ENCODE results near the gene HRCT1. TPM values are rescaled to one million over a fixed set of nuclear protein-coding genes. Genes with fewer than 3 reads are reported as not detected.

The HRCT1 gene
- total and polyA plus RNA-seq, 2 experiments from 2014 or later: not detected

DNA sequence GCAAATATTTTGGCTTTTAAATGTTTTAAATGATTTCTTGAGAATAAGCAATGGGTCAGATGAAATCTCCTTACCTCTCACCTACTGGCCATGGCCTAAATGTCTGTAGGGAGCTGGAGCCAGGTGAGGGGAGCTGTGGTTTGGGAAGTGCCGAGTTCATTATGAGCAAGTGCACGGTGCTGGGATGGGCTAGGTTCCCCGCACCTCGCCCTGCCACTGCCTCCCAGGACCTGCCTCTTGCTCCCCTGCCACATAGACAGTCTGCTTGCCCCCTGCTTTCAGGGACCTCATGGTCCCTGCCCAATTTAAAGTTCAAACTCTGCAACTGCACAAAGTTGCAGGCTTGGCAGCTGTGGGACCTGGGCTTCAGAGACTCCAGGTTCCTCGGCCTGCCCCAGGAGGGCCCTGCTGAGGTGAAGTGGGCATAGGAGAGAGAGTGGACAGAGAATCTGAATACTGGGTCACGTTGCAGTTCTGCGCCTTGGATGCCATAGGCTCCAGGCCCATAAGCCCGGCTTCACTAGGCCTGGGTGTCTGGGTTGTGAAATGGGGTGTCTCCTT lies 41.2 kb upstream of the HRCT1 start:
- H2AFZ ChIP-seq: no peak overlapping the region
- H3K9me3 Mint-ChIP-seq: no peaks in the 10 kb centered on the region
- no peaks in the 10 kb centered on the region for H3K36me3 ChIP-seq (ENCODE audit: insufficient read depth)
- no peak overlapping the region for H3K4me3 ChIP-seq
- peaks cover 5% of the 10 kb centered on the region; the same call in 1 of the 2 replicates for H3K9me2 ChIP-seq (ENCODE audit: insufficient read depth)
- H3K4me2 ChIP-seq: no peak overlapping the region
- H3K4me3 Mint-ChIP-seq: no peak overlapping the region
- no peak for TF ChIP-seq EZH2phosphoT487 (IDR thresholded peaks at IDR 0.05; ENCODE audit: unreplicated experiment)
- TF ChIP-seq ZNF114 (CRISPR knock-in tag; IDR thresholded peaks at IDR 0.05): no peak
- TF ChIP-seq, protein P1, sequence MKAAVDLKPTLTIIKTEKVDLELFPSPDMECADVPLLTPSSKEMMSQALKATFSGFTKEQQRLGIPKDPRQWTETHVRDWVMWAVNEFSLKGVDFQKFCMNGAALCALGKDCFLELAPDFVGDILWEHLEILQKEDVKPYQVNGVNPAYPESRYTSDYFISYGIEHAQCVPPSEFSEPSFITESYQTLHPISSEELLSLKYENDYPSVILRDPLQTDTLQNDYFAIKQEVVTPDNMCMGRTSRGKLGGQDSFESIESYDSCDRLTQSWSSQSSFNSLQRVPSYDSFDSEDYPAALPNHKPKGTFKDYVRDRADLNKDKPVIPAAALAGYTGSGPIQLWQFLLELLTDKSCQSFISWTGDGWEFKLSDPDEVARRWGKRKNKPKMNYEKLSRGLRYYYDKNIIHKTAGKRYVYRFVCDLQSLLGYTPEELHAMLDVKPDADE (IDR thresholded peaks at IDR 0.05): no peak
- TF ChIP-seq STAT1 (IDR thresholded peaks at IDR 0.05; ENCODE audit: unreplicated experiment): no peak
- TF ChIP-seq REST (IDR thresholded peaks at IDR 0.05; ENCODE audit: unreplicated experiment): no peak
- TF ChIP-seq EZH2 (IDR thresholded peaks at IDR 0.05; ENCODE audit: low read depth, unreplicated experiment): no peak
- TF ChIP-seq, protein P2, sequence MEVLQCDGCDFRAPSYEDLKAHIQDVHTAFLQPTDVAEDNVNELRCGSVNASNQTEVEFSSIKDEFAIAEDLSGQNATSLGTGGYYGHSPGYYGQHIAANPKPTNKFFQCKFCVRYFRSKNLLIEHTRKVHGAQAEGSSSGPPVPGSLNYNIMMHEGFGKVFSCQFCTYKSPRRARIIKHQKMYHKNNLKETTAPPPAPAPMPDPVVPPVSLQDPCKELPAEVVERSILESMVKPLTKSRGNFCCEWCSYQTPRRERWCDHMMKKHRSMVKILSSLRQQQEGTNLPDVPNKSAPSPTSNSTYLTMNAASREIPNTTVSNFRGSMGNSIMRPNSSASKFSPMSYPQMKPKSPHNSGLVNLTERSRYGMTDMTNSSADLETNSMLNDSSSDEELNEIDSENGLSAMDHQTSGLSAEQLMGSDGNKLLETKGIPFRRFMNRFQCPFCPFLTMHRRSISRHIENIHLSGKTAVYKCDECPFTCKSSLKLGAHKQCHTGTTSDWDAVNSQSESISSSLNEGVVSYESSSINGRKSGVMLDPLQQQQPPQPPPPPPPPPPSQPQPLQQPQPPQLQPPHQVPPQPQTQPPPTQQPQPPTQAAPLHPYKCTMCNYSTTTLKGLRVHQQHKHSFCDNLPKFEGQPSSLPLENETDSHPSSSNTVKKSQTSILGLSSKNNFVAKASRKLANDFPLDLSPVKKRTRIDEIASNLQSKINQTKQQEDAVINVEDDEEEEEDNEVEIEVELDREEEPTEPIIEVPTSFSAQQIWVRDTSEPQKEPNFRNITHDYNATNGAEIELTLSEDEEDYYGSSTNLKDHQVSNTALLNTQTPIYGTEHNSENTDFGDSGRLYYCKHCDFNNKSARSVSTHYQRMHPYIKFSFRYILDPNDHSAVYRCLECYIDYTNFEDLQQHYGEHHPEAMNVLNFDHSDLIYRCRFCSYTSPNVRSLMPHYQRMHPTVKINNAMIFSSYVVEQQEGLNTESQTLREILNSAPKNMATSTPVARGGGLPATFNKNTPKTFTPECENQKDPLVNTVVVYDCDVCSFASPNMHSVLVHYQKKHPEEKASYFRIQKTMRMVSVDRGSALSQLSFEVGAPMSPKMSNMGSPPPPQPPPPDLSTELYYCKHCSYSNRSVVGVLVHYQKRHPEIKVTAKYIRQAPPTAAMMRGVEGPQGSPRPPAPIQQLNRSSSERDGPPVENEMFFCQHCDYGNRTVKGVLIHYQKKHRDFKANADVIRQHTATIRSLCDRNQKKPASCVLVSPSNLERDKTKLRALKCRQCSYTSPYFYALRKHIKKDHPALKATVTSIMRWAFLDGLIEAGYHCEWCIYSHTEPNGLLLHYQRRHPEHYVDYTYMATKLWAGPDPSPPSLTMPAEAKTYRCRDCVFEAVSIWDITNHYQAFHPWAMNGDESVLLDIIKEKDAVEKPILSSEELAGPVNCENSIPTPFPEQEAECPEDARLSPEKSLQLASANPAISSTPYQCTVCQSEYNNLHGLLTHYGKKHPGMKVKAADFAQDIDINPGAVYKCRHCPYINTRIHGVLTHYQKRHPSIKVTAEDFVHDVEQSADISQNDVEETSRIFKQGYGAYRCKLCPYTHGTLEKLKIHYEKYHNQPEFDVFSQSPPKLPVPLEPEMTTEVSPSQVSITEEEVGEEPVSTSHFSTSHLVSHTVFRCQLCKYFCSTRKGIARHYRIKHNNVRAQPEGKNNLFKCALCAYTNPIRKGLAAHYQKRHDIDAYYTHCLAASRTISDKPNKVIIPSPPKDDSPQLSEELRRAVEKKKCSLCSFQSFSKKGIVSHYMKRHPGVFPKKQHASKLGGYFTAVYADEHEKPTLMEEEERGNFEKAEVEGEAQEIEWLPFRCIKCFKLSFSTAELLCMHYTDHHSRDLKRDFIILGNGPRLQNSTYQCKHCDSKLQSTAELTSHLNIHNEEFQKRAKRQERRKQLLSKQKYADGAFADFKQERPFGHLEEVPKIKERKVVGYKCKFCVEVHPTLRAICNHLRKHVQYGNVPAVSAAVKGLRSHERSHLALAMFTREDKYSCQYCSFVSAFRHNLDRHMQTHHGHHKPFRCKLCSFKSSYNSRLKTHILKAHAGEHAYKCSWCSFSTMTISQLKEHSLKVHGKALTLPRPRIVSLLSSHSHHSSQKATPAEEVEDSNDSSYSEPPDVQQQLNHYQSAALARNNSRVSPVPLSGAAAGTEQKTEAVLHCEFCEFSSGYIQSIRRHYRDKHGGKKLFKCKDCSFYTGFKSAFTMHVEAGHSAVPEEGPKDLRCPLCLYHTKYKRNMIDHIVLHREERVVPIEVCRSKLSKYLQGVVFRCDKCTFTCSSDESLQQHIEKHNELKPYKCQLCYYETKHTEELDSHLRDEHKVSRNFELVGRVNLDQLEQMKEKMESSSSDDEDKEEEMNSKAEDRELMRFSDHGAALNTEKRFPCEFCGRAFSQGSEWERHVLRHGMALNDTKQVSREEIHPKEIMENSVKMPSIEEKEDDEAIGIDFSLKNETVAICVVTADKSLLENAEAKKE (CRISPR knock-in tag; IDR thresholded peaks at IDR 0.05): no peak
- TF ChIP-seq CTCF (conservative IDR thresholded peaks at IDR 0.05; ENCODE audit: low read depth in 2 of 2): no peak
- no peak overlapping the region for H3K27ac Mint-ChIP-seq
- H3K27me3 ChIP-seq (ENCODE audit: insufficient read depth): no peaks in the 10 kb centered on the region
- H3K27me3 Mint-ChIP-seq (ENCODE audit: insufficient read depth, low read depth, poor library complexity): peaks cover 14% of the 10 kb centered on the region
- no peaks in the 10 kb centered on the region for H3K79me2 ChIP-seq (replicated peaks; ENCODE audit: insufficient read depth)
- H3K4me1 Mint-ChIP-seq: peaks cover 23% of the 10 kb centered on the region
- no peak for DNase-seq (ENCODE audit: low spot score)
- H3K27ac ChIP-seq (ENCODE audit: low read depth): no peak overlapping the region
- peaks cover under 1% of the 10 kb centered on the region; the same call in 1 of the 3 replicates for H3K36me3 Mint-ChIP-seq (ENCODE audit: low read depth)
- no peaks in the 10 kb centered on the region for H4K20me1 ChIP-seq (replicated peaks; ENCODE audit: insufficient read depth)
- ATAC-seq: peak; percentile 30; the same call in 2 of the 3 replicates
- H3K4me1 ChIP-seq (ENCODE audit: insufficient read depth): peaks cover 14% of the 10 kb centered on the region; the same call in 1 of the 2 replicates
- no peaks in the 10 kb centered on the region for H3F3A ChIP-seq (replicated peaks; ENCODE audit: low read depth)
